ENCODE measurements around the gene SPTAN1.

The SPTAN1 gene

DNA sequence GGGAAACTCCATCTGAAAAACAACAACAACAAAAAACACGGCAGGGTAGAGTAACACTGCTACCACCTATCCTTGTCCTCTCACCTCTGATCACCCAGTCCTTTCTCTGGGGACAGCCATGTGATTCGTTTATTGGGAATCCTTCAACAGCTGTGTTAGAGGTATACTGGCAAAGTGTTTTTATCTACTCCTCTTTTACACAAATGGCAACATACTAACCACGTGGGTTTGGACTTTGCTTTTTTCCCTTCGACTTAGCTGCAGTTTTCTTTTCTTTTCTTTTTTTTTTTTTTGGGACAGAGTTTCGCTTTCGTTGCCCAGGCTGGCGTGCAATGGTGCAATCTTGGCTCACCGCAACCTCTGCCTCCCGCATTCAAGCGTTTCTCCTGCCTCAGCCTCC is 125.4 kb downstream of the SPTAN1 start:
- no peak for DNase-seq

Data from stimulated activated CD4-positive, alpha-beta T cell treated with anti-CD3 and anti-CD28 coated beads, Interleukin-2, amount 100 ng/mL, for 48 hours (primary cell).